ENCODE data around the gene USP6NL.
"Not testable (repeated sequence)": the region's sequence is repeated elsewhere in the genome, so short reads cannot be mapped to it uniquely, and the experiment has no call there.

The USP6NL gene

DNA sequence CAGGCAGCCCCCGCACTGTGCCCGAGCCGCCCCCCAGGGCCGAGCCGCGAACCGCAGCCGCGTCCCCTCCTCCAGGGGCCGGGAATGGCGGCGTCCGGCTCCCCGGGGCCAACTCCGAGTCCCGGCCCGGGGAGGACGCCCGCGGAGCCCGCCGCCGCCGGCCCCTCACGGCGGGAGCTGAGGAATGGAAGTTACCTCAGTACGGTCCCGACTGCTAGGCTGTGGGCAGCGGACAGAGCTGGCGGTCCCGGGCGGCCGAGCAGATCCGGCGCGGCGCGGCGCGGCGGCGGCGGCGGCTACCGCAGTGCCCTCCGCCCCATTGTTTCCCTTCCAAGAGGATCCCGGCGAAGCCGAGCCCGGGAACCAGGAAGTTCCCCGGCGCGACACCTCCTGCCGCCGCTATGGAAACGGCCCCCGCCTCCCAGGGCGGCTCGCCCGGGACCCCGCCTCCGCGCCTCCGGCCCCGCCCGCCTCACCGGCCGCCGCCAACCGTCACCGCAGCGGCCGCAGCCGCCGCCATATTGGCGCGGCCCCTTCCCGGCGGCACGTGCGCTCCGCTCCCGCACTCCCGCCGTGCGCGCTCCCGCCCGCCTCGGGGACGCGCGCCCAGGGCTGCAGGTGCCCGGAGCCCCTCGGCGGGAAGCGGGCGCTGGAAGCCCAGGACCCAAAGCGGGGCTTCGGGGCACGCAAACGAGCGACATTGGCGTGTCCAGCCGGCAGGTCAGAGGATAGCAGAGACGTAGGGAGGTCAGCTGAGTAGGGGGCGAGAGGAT, at the start of gene USP6NL:
Gene USP6NL, minus strand, starts transcription at position 403 of the 773 bp plus-strand sequence. CDS start 14,016 bp downstream, outside the sequence.
- peak; percentile 90 for DNase-seq

DNA sequence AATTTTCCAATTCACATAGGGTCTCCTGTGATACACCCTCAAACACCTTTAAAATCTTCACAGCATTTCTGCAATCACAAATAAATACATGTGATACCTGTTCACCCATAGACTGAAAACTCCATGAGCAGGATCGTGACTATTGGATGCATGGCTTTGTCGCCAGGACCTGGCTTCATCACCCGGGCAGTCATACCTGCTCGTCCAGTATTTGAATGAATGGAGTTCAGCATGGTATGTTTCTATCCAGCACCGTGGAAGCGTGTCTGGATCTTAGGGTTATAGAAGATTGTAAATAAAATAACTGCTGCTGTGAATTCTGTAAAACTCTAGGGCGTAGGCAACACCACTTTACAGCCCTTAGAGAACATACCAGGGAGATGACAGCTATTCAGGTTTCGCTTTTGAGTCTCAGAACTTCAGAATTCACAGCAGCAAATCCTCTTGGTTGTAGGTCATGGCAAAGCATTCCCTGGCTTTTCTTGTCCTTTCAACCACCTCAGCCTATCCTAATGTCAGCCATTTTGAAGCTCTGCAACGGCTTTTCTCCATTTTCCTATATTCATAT, 47.4 kb upstream of the USP6NL start:
- DNase-seq, result no peak

DNA sequence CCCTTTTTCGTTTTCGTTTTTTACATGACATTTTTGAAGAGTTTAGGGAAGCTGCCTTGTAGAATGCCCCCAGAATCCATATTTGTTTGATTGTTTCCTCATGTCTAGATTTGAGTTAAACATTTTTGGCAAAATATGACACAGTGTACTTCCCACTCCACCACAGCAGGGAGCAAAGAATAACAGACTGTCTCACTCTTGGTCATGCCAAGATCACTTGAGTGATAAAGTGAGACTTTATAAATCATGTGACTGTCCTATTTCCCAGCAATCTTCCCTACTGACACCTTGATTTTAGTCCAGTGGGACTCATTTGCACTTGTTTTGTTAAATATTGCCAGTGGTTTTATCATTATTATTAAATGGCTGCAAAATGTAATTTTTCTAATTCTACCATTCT, 44.4 kb upstream of the USP6NL start:
- no peak for DNase-seq

DNA sequence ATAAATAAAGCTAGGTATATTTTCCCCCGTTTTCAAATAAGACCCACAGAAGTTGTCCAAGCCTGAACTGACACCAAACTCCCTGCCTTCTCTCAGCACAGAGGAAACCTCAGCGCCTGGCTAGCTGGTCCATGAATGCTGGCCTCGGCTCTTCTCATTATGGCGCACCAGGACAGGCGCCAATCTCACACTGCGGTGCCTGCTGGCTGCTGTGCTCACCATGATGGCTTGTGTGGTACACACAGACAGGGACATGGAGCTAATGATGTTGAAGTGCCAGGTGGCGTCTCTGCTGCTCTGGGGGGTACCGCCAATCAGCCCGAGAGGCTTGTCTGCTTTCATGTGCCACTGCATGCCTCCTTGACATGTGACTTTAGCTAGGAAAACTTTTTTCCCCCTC, 43.2 kb upstream of the USP6NL start:
- DNase-seq, result peak; percentile 7

DNA sequence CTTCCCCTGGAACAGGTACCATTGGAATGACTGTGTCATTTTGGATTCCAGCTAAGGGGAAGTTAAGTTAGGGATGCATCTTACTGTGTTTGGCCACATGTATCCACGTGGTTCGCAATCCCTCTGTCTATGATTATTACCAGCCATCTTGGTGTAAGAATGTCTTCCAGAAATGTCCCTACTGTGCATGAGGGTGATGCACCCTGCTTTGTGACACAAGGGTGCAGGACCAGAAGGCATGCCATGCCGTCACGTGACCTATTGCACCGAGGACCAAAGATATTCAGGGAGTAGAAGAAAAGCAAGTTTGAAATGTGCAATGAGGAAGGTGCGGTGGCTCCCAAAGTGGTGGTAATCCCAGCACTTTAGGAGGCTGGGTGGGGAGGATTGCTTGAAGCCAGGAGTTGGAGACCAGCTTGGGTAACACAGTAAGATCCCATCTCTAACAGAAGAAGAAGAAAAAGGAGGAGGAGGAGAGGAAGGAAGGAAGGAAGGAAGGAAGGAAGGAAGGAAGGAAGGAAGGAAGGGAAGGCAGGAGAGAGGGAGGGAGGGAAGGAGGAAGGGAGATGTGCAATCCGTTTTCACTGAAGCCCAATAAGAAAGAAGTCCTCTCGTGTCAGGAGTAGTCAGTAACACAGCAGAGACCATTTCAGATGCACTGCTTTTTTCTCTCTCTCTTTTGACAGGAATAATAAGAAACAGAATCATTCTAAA, 42.5 kb upstream of the USP6NL start:
- no peak for DNase-seq

DNA sequence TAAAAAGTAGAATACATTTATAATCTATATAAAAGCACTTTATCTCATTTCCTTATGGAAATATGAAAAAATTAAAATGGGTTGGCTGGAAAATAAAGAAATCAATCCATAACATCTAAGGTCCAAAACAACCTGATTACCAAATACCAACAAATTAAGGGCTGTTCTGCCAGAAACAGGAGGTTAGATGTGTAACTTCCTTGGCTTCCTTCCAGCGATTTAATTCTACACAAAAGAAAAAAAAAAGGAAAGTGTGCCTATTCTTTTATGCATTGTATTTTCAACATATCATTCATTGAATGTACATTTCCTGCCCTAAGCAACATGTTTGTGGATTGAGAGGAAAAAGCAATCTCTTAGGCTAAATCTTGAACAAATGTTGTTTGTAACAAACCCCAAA, 36.2 kb upstream of the USP6NL start:
- peak; percentile 8 for DNase-seq

DNA sequence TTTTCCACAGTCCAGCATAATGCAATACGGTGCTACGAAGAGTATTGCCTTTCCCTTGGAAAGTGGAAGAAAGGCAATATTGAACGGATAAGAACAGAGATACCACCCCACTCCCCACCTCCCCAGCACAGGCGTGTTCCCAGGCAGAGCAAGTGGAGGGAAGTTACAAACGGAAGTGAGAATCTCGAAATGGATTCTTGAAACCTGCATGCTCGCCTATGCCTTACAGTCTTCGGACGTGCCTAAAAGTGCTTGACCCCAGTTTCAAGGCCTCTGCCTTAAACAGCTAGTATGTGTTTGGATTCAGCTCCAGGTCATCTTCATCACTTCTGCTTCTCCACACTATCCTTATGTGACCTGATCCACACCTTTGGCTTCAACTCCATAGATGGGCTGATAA, 35.0 kb upstream of the USP6NL start:
- DNase-seq, result no peak

DNA sequence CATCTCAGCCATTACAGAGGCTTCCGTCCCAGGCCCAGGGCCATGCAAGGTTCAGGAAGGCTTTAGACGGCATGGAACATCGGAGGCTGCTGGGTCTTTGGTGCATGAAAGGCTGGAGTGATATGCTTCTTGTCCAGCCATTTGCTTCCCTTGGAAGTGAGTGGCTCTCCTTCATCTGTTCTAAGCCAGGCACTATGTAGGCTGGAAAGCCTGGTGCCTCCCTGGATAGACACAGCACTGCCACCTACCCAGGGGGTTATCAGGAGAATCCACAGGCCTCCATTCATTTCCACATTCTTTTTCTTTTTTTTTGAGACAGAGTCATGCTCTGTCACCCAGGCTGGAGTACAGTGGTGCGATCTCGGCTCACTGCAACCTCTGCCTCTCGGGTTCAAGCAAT, 31.6 kb upstream of the USP6NL start:
- no peak for DNase-seq

DNA sequence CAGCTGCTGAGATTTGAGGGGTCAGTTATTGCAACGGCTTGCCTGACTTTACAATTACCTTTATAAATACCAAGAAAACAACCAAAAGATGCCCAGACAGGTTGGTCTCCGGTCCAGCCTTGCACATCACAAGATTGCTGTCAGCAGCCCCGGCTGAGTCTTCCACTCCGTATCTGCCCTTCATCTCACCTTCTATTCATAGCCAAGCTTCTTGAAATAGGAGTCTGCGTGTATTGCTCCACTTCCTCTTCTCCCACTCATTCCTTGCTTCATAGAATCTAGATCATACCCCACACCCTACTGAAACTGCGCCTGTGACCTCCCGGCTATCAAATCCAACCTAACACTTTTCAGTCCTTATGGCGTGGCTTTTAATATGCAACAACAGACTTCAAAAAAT, 31.1 kb upstream of the USP6NL start:
- DNase-seq, result no peak

DNA sequence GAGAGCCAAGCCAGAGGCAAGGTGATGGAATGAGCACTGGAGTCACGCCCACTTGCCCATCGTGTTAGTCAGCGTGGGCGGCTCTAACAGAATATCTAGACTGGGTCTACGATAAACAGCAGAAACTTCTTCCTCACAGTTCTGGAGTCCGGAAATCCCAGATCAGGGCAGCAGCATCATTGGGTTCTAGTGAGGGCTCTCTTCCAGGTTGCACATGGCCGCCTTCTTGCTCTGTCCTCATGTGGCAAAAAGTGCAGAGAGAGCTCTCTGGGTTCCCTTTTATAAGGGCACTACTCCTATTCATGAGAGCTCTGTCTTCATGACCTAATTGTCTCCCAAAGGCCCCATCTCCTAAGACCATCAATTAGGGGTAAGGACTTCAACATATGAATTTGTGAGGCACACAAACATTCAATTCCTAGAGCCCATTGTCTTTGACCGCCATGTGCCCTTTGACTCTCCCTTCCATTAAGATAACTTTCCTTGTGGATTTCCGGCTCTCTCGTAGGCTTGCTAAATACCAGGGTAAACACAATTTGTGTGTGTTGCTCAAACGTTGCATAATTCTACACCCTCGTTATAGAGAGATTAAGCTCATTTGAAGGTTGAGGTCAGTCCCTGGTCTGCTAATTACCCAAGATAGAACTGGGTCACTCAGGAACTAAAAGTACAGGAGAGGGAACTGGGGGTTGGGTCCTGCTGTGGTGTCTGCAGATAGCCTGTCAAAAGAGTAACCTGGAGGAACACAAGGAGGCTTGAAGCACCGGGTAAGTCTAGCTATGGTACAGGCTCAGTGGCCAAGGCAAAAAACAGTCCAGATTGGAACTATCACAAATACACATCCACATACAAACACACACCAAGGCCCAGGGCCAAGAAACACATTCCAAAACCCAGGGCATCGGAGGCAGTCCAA, 28.7 kb upstream of the USP6NL start:
- peak; percentile 14 for DNase-seq

DNA sequence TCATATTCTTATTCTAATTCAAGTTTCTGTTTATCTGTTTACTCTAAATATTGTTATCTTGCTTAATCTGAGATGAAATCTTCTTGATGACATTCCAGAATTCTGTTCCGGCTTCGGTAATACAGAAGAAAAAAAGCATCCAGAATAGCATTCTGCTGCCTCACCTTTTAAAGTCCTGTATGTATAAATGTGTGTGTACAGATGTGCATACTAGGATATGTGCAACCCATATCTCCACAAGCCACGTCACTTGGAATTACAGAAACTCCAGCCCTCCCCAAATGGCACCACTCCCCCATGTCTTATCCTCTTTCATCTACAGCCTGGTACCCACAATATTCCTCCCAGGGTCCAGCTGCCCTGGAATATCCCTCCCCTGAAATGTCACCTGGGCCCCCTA, 27.9 kb upstream of the USP6NL start:
- DNase-seq, result no peak

DNA sequence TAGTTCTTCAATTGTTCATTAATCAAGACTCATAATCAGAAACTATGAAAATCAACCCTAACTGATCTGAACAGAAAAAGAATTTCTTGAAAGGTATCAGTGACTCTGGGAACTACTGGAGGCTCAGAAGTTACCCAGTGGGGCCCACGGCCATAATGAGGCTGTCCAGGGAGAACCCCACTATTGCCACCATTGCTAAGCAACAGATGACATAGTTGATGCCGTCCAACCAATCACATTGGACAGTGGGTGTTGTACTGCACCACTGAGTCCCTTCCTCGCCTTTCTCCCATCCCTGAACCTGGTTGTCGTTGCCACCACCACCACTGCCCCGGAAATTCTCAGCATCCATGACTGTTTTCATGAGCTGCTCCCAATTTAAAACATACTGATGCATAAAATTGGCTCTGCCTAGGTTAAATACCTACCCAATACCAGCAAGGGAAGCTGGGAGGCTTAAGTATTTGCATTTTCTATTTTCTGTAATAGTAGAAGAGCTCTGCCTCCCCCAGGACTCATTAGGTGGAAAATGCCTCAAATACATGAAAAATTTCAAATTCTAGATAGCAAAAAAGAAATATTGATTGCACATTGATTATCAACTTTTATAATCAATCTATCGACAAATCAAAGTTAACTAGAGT, 26.7 kb upstream of the USP6NL start:
- DNase-seq, result no peak

DNA sequence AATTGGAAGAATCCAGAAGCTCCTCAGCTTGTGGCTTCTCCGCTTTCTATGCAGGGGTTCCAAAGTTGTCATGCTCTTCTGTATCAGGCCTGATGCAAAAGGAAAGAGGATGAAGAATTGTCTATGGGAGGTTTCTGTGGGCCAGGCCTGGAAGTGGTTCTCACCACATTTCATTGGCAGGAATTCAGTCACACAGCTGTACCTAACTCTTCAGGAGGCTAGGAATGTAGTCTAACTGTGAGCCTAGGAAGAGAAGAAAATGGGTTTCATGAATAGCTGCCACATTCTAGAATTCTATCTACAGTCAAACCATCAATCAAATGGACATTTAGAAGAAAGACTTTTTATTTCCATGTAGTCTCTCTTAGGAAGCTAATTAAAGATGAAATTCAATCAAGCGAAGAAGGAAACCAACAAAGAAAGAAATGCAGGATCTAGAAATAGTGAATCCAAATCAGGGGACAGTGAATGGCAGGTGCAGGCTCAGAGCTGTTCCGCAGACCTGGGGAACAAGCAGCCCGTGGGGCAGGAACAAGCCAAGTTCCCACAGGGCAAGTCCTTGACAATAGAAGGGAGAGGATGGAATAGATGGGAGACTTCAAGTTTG, 25.4 kb upstream of the USP6NL start:
- no peak for DNase-seq

DNA sequence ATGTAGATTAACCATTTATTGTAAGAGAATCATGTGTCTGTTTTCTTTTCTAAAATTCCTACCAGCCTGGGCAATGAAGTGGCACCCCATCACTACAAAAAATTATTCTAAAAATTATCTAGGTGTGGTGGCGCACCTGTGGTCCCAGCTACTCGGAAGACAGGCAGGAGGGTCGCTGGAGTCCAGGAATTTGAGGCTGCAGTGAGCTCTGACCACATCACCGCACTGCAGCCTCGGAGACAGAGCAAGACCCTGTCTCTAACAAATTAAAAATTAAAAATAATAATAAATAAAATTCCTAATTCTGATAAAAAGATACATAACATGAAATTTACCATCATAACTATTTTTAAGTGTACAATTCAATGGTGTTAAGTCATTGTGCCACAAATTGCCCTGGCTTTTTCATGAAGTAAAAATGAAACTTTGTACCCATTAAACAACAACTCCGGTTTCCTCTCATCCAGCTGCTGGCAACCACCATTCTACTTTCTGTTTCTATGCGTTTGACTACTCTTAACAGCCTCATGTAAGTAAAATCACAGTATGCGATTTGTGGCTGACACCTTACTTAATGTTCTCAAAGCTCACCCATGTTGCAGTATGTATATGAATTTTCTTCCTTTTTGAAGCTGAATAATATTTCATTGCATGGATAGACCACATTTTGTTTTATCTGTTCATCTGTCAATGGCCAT, 20.6 kb upstream of the USP6NL start:
- DNase-seq, result no peak

DNA sequence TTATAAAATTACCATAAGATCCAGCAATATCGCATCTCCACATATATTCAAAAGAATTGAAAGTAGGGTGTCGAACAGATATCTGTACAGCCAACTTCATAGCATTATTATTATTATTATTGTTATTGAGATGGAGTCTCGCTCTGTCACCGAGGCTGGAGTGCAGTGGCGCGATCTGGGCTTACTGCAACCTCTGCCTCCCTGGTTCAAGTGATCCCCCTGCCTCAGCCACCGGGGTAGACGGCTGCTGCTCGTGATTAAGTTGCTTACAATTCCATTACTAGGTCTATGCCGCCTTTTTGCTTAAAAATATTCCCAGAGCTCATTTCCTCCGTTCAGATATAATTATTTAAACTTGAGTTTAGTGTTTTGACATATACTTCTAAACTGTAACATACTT, 19.8 kb upstream of the USP6NL start:
- no peak for DNase-seq

DNA sequence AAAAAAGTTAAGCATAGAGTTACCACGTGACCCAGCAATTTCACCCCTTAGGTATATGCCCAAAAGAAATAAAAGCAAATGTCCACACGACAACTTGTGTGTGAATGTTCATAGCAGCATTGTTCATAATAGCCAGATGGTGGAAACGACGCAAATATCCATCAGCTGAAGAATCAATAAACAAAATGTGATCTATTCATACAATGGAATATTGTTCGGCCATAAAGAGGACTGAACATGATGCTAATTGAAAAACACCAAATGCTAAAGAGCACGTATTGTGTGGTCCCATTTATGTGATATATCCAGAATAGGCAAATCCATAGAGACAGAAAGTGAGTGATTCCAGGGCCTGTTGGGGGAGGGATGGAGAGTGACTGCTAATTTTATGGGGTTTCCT, 18.3 kb upstream of the USP6NL start:
- no peak for DNase-seq

DNA sequence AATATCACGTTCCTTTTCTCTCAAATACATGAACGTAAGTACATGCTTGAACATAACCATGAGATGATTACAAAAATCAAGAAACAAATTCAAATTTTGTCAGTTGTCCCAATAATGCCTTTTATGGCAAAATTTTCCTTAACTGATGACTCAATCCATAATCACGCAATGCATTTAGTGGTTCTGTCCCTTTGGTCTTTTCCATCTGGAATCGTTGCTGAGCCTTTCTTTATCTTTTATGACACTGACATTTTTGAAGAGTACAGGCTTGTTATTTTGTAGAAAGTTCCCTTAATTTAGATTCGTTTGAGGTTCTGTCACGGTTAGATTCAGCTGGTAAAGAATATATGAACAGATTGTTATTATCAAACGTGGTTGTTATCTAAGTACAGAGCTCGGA, 16.5 kb upstream of the USP6NL start:
- not testable (repeated sequence) for DNase-seq

DNA sequence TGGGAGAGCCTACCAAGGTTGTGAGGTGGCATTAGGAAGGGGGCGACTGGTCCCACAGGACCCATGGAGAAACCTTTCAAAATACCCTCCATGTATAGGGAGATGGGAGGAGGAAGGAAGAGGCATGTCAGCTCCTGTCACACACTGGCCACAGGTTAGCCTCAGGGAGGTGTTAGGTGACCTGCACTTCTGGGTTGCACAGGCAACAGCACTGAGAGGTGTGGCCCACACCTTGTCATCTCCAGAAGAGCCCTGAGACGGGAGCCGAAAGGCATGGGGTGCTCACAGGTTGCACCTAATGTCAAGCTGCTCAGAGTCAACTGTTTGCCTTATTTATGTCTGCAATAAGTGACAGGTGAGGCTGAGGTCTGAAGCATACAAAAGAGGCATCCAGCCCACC, 14.6 kb upstream of the USP6NL start:
- DNase-seq, result peak; percentile 15

DNA sequence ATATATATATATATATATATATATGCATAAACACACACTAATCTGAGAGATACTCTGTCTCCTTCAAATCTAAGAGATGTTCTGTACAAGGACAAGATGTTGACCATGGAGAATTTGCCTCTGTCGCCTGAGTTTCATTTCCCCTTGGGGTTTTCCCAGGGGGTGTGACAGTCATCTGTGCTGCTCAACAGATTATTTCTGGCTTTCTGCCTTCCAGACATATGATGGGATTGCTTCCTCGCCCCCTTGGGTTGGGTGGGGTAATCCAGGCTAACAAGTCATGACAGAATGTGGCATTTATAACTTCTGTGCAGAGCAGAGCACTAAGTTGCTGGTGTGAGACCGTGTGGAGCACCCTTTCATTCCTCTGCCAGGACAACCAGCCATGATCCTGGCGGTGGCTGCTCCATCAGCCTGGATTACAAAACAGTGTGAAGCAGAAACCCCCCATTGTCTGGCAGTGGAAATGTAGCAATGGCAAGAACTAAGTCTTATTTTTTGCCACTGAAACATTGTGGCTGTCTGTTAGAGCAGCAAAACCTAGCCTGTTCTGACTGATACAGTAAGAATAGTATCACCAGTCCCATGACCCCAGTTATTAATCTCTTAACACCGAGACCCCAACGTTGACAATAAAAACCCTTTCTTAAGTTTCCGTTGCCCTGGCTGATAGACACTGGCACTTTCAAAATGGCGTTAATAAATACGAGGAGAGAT, 13.7 kb upstream of the USP6NL start:
- DNase-seq, result no peak

DNA sequence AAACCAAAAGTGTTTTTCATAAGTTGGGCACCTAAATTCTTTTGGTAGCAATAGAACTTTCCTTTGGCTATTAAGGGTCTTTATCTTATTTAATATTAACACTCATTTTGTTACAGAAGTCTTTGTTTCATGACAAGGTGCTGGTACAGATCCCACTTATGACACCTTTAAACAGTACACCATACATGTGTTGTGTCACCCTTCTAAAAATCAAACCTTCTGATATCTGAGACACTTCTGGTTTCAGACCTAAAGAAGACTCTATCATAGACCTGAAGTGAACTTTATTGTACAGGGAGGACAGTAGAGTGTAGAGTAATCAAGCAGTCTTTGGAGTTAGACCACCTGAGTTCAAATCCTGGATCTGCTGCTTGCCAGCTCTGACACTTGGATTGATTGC, 5.8 kb upstream of the USP6NL start:
- DNase-seq, result no peak

DNA sequence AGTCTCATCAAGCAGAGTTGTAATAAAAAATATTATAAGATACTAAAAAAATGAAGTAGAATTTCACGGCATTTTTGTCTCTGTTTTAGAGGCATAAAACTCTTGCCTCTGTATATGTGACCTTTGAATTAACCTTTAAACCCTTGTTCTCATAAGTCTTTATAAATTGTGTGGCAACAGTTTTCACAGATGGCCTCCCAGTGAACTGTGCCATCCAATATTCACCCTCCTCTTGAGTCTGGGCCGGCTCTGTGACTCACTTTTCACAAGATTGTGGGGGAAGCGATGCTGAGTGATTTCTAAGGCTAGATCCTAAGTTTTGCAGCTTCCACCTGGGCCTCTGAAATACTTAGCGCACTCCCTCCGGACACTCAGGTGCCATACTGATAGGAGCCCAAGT, 4.6 kb upstream of the USP6NL start:
- no peak for DNase-seq
